HG03558 (cell line): ENCODE measurements around the gene GNRH2.

ENCODE experiments used
- ATAC-seq: cut with Tn5 transposase; IDR thresholded peaks from one replicate; pipeline ENCODE4 v1.9.1; 2021; ENCODE audit warnings: moderate number of reproducible peaks; ENCODE audit not compliant: unreplicated experiment; ENCODE audit errors: extremely low read depth

Gene GNRH2

DNA sequence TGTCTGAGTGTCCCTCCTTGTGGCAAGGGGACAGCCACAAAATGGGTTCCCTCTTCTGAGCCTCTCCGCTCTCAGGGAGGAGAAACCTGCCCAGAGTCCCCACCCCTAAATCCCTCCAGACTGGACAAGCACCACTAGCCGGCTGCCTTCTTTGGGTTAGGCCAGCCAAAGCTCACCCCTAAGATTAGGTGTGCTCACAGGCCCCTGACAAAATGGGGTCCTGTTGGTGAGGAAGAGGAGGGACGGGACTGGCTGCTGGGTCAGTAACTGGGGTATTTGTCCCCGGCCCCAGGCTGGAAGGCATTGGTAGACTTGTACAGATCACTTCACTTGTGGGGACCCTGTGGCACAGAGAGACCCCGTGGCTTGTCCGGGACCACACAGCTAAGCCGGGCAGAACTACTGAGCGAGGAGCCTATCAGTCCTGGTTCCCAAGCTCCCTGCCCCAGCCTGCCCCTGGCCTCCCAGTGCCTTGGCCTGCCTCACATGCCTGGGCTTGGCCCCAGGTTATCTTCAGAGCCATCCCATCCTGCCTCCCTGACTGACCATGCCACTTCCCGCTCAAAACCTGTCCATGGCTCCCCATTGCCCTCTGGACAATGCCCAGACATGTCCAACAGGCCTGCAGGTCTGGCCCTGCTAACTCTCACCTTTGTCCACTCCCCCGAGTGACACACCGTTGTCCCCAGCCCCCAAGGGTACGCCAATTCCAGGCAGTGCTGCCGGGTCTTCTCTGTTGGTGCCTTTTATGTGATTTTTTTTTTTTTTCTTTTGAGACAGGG, 51.6 kb downstream of the GNRH2 start:
- no peak for ATAC-seq
